HCEC 1CT (cell line): Measurements from ENCODE around the gene DOCK2.
"Not testable (repeated sequence)": the region's sequence is repeated elsewhere in the genome, so short reads cannot be mapped to it uniquely, and the experiment has no call there.

Source experiments
- DNase-seq: peaks from one replicate; pipeline ENCODE4 v3.0.0-alpha.2; 2017

DOCK2 gene

DNA sequence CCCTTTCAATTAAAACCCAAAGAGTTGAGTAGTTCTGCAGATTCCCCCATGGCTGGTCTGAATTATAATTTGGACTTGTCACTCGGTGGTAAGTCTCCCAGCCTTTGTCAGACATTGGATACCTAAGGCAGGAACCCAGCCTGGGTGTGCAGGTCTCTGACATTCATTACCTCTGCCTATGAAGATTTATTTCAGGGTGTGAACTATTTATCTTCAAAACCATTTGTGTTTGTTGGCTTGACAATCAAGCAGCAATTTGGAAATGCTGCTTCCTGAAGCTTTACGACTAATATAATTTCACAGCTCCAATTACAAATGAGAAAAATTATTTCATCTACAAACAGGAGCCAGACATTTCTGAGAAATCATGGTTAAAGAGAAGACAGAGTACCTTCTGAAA, 160.5 kb downstream of the DOCK2 start:
- no peak for DNase-seq

DNA sequence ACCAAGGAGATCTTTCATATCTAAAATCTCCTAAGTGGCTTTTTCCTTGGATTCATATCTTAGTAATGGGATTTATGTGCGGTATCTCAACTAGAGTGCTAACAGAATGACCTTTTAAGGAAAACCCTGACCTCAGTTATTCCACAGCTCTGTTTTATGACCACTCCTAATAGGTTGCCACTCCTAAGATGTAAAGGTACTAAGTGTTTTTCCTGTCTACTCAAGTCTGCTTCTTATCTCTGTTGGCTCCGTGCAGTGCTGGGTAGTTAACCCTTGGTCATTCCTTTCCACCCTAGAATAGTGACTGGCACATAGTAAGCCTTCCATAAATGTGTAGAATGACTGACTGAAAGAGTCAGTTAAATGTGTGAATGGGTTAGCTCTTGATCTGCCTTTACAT, 161.4 kb downstream of the DOCK2 start:
- DNase-seq, result no peak

GRCh38 chr5:169798906-169799660, 162.0 kb downstream of the DOCK2 start:
- no peak for DNase-seq

DNA sequence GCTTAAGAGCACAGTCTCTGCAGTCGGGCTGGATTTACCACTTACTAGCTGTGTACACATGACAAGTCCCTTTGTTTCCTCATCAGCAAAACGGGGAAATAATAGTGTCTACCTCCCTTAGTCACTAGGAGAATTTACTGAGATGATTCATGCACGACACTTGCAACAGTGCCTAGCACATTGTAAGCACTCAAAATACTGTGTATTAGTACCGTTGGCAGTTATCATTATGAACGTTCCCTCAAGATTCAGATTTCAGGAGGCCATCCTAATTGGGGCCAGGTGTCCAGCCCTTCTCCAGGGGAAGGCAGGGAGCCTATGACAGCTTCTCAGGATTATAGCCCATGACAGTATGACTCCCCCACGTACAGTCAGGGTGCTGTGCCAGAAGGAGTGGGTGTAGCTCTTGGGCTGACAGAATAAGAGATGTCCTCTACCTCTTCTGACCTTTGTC, 164.3 kb downstream of the DOCK2 start:
- peak; percentile 80 for DNase-seq

DNA sequence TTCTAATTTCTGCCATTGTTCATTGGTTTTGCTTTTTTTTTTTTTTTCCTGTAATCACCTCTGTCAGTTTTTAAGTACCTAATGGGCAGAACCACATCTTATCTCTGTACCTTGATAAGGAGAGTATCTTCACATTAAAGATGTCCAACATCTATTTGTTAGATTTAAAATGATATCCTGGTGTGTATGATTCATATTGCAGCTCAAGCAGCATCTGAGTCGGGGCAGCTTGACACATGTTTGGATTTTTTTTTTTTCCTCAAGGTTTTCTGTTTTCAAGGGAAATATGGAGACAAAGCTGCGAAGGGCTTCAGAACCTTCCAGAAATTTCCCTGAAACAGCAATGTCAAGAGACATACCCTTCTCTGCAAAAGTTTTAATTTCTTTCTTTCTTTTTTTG, 164.7 kb downstream of the DOCK2 start:
- peak; percentile 31 for DNase-seq

DNA sequence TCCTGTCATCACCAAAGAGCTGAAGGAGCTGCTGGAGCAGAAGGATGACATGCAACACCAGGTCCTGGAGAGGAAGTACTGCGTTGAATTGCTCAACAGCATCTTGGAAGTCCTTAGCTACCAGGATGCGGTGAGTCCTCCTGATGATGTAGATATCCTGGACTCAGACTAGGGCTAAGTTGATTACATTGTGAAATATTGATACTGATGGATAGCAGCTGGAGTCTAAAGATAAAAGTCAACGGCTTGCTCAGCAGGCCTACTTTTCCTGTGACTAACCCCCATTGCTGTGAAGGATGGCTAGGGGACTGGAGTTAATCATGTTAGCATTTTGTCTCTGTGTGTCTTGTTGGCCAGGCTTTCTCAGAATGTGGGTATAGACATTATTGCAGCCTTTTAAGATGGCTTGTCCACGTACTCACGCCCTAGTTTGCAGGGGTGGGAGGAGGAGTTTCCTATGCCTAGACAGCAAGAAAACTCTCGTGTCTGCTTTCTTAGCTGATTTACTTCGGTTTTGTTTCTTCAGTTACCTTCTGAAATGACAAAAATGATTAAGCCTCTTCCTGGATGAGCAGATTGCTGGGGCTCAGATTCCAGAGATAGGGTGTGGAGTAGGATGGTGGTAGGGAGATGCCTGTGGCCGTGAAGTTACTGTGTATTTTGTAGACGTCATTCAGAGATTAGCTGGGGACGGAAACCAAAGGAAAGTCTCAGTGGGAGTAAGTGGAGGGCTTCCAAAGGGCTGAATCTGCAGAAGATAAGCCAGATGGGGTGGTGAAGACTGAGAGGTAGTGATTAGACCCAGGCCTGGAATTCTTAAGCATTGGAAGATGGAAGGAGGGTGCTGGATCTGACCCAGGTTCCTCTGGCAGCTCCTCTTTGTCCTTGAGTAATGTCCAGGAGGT, 166.3 kb downstream of the DOCK2 start:
- peak; percentile 100 for DNase-seq

DNA sequence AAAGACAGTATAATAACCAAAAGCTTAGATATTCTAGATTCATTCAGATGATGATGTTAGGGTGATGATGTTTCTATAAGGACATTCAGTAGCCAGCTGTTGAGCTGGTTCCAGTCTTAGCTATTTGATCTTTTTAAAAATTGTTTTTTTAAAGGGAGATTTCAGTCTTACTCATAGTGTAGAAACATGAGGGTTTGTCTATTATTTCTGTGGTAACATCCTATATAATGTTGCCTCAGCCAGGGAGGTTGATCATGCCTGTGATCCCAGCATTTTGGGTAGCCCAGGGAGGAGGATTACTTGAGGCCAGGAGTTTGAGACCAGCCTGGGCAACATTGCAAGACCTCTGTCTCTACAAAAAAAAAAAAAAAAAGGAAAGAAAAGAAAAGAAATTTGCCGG, 167.8 kb downstream of the DOCK2 start:
- DNase-seq, result peak; percentile 84

GRCh38 chr5:169805527-169805934, 168.5 kb downstream of the DOCK2 start:
- DNase-seq, result no peak

DNA sequence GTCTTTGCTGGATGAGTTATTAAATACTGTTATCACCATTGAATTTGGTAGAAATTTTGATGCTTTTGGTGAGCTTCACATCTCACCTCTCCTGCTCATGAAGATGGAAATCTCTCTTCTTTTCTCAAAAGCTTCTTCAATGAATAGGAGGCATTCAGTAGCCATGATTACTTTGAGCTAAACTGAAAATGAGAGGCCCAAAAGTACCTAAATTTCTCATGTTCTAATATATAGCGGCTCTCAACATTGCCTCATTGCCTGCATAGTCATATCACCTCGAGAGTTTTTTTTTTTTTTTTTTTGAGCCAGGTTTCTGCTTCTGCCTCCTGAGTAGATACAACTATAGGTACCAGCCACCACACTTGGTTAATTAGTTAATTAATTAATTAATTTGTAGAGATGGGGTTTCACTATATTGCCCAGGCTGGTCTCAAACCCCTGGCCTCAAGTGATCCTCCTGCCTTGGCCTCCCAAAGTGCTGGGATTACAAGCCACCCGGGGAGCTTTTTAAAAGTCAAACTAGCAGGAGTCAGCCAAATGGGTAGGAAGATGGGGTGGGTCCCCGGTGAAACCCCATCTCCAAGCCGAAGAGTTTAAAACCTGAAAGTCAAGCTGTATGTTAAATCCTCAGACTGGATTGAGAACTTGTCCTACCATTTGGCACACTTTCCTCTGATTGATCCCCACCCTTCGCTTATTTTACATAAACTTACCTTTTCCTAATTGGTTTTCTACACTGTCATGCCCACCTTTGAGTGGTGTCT, 169.0 kb downstream of the DOCK2 start:
- DNase-seq, result no peak

DNA sequence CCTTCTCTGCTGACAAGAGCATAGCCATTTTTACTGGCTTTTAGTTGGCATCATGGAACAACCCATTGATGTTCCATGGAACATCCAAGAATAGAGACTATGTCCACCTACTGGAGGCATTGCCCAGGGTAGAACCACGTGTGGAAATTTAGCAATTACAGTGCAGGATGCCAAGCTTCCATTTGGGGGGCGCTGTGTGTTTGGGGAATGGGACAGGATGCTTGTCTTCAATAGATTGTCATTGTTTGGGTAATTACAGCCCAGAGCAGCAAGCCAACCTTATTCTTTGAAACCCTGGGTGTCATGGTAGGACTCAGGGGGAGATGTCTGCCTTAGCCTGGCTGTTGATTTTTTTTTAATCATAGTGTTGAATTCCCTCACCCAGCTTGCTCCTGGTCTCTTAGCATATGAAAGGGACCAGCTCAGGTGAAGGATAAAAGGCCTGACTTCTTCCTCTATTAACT, 171.1 kb downstream of the DOCK2 start:
- no peak for DNase-seq

DNA sequence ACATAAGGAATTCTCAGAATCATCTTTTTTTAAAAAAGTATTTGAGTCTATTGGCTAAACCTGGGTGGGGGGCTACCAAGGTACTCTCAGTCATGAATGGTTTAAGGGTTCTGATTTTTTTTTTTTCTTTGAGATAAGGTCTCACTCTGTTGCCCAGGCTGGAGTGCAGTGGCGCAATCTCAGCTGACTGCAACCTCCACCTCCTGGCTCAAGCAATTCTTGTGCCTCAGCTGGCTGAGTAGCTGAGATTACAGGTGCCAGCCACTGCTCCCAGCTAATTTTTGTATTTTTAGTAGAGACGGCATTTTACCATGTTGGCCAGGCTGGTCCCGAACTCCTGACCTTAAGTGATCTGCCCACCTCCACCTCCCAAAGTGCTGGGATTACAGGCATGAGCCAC, 171.8 kb downstream of the DOCK2 start:
- DNase-seq, result not testable (repeated sequence)

DNA sequence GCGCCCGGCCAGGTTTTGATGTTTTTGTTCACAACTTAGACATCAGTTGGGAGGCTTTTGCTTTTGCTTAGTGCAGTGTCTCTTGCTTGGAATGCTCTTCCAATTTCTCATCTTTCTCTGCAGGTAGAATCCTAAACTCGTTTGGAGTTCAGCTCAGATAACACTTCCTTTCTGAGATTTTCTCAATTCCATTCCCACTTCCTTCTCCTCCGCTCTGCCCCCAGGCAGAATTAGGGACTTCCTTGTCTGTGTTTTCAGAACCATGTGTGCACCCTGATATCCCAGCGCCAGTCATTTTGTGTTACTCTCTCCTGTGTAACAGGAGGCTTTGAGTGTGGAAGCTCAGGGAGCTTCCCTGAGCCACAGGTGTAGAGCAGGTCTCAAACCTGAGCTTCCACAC, 172.2 kb downstream of the DOCK2 start:
- no peak for DNase-seq

GRCh38 chr5:169810524-169810923, 173.4 kb downstream of the DOCK2 start:
- DNase-seq, result no peak

DNA sequence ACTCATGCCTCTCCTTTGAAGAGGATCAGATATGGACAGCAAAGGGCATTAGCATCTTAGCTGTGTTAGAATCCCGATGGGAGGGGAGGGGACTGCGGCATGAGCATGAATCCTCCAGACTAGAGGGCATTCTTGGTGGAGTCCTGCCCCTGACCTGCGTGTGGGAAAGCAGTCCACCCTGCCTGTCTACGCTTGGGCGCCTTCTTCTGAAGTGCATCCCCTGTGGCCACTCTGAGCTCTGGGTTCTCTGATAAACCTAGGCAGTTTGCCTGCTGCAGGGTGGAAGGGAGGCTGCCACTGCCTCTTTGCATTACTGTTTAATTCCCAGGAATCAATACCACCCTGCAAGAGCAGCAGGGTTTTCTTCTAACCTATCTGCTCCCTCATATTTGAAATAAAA, 173.9 kb downstream of the DOCK2 start:
- DNase-seq, result no peak

DNA sequence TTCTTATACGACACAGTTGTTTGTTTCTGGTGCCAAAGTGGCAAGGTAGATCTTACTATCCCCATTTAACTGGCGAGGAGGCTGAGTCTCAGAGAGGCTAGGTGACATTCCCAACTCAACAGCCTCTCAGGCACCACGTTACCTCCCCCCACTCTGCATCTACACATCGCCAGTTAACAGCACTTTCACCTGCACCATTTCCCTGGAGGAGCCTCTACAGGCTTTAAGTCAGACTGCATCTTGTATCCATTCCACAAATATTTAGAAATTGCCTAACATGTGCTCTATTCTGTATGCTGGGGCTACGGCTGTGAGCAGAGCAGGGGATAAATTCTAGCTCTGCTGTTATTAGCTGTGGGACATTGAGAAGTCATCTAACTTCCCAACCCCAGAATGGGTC, 174.6 kb downstream of the DOCK2 start:
- DNase-seq, result no peak

- no peak for DNase-seq
Measured at GRCh38 chr5:169812786-169813185, 175.7 kb downstream of the DOCK2 start.

DNA sequence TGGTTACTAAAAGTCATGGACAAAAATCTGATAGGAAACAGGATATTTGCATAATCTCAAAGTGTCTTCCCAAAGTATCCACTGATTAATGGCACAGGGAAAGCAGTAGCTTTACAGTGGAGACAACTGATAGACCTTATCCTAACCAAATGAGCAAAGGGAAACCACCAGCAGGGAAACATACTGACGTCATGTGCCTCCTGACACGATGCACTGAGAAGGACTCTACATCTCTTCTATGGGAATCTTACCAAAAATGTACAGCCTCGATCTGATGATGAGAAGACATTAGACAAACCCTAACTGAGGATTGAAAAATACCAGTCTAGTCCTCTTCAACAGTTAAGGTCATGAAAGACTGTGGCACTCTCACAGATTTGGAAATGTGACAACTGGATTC, 177.0 kb downstream of the DOCK2 start:
- no peak for DNase-seq

- DNase-seq, result peak; percentile 49
Measured at GRCh38 chr5:169814522-169814921, 177.4 kb downstream of the DOCK2 start.

- DNase-seq, result no peak
Measured at GRCh38 chr5:169817031-169817430, 180.0 kb downstream of the DOCK2 start.

DNA sequence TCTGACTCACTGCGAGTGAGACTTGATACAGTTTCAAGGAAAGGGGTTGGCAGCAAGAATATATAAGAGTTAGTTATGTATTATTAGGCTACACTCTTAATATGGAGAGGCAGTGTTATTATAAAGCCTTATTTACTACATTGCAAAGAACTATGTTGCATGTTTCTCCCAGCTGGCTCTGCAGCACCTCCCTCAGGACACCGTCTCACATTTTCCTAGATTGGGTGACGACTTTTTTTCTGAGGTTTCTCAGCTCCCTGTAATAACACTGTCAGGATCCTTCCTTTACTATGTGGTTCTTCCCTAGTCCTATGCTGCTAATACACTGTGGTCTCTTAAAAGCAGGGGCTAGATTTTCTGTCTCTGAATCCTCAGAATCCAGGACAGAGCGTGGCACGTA, 189.5 kb downstream of the DOCK2 start:
- no peak for DNase-seq

GRCh38 chr5:169827769-169828168, 190.7 kb downstream of the DOCK2 start:
- DNase-seq, result no peak

DNA sequence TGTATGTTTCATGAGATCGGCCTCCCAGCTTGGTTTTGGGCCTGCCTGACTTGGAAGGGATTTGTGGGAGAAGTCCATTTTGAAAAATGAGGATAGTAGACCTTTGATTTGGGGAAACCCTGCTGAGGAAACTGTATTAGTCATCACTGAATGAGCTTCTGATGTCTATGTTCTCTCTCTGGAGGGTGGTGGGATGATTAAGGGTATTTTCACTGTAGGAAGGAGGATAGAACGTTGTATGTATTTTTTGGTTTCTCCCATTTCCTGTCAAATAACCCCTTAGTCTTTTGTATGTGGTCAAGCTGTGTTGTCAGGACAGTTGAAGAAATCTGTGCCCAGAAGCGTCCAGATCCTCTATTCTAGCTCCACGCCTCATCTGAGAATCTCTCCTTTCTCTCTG, 191.3 kb downstream of the DOCK2 start:
- DNase-seq, result no peak

GRCh38 chr5:169831331-169831730, 194.3 kb downstream of the DOCK2 start:
- no peak for DNase-seq
